ENCODE measurements around the gene AGAP1. TPM values are rescaled to one million over a fixed set of nuclear protein-coding genes. Genes with fewer than 3 reads are reported as not detected.

Gene AGAP1
- total RNA-seq, 1 donor from 2014 or later, result 33.7 TPM

DNA sequence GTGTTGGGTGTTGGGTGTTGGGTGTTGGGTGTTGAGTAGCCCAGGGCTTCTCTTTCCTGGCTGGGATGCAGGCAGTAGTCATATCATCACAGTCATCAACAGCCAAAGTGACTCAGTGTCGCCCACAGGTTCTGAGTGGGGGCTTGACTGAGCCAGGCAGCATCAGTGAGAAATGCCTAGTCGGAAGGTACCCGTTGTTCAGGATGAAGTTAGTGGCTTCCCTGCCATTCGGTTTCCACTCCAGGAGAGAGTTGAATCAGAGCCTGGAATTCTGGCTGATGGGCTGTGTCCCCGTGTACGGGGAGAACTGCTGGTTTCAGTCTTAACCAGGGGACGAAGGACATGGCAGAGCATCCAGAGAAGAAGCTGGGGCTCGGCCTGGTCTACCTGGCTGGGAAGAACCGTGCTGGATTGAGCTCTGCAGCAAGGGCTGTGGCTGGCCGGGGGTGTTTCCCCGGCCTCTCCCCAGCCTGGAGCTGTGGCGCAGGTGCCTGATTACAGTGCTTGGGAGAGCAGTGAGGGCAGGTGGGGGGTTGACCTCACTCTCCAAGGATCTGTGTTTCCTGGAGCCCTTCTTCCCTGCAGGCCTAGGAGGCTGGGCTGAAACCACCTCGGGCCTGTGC, 49.4 kb downstream of the AGAP1 start:
- Histone ChIP-seq H3K4me3 (ENCODE audit: low read depth, low read length) (no peak overlapping the region), H3K36me3 (ENCODE audit: control insufficient read depth, insufficient read depth, low read length) (peaks cover 1% of the 10 kb centered on the region), H3K27me3 (ENCODE audit: control insufficient read depth, insufficient read depth, low read length) (no peaks in the 10 kb centered on the region)
- TF ChIP-seq, protein P1, sequence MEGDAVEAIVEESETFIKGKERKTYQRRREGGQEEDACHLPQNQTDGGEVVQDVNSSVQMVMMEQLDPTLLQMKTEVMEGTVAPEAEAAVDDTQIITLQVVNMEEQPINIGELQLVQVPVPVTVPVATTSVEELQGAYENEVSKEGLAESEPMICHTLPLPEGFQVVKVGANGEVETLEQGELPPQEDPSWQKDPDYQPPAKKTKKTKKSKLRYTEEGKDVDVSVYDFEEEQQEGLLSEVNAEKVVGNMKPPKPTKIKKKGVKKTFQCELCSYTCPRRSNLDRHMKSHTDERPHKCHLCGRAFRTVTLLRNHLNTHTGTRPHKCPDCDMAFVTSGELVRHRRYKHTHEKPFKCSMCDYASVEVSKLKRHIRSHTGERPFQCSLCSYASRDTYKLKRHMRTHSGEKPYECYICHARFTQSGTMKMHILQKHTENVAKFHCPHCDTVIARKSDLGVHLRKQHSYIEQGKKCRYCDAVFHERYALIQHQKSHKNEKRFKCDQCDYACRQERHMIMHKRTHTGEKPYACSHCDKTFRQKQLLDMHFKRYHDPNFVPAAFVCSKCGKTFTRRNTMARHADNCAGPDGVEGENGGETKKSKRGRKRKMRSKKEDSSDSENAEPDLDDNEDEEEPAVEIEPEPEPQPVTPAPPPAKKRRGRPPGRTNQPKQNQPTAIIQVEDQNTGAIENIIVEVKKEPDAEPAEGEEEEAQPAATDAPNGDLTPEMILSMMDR (IDR thresholded peaks at IDR 0.05; ENCODE audit: insufficient read depth, low read length, poor library complexity, severe bottlenecking), result no peak
- no peak for DNase-seq (ENCODE audit: low read depth)

DNA sequence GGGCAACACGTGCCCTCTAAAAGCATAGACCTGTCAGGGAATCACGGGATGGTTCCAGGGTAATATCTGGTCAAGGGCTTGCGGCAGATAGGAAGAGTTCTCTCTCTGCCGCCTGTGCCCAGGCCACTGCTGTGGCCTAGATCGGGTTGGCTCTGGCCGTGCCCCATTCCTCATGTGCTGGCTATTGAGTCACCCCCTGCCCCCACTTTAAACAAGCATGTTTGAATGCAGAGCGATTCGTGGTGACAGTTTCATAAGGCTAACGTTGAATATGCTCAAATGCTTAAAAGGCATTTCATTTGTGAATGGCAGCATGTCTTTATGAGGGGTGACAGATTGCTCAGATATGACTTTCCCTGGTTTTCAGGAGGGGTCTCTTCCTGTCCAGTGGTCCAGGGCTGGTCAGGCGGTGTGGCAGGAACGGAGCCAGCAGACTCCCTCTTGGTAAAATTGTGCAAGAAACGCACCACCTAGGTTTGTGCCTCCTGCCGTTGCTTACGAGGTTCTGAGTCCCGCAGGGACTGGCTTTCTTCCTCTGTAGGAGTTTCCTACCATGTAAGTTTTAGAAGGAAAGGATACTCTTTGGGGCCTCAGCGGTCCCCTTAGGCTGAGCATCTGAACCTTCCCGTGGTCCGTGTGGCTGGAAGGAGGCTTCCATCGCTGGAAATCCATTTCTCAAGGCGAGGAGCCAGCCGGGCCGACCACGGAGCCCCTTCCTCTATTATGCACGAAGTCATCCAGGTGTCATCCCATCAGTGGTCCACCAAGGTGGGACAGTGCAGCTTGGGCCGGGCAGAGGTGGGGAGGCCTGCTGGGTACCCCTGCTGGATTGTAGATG, 50.2 kb downstream of the AGAP1 start:
- TF ChIP-seq, protein P1 (IDR thresholded peaks at IDR 0.05; ENCODE audit: insufficient read depth, low read length, poor library complexity, severe bottlenecking), result no peak
- H3K4me3 ChIP-seq (ENCODE audit: low read depth, low read length), result no peak overlapping the region
- H3K36me3 ChIP-seq (ENCODE audit: control insufficient read depth, insufficient read depth, low read length), result peaks cover 1% of the 10 kb centered on the region
- no peak for DNase-seq (ENCODE audit: low read depth)
- no peaks in the 10 kb centered on the region for H3K27me3 ChIP-seq (ENCODE audit: control insufficient read depth, insufficient read depth, low read length)

DNA sequence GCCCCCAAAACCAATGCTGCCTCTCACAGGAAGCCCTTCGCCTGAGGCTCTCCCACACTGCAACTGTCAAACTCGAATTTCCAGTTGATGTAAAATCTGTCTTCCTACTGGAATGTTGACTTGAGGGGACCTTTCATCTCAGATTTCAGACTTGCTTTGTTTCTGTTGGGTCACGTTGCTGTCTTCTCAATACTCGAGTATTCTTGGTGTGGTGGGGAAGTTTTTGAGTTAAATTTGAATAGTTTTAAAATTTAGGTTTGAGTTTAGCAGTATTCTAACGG, 50.8 kb downstream of the AGAP1 start:
- H3K27me3 ChIP-seq (ENCODE audit: control insufficient read depth, insufficient read depth, low read length), result no peaks in the 10 kb centered on the region
- DNase-seq (ENCODE audit: low read depth), result no peak
- TF ChIP-seq, protein P1 (IDR thresholded peaks at IDR 0.05; ENCODE audit: insufficient read depth, low read length, poor library complexity, severe bottlenecking), result no peak
- H3K36me3 ChIP-seq (ENCODE audit: control insufficient read depth, insufficient read depth, low read length), result peaks cover 1% of the 10 kb centered on the region
- no peak overlapping the region for H3K4me3 ChIP-seq (ENCODE audit: low read depth, low read length)

DNA sequence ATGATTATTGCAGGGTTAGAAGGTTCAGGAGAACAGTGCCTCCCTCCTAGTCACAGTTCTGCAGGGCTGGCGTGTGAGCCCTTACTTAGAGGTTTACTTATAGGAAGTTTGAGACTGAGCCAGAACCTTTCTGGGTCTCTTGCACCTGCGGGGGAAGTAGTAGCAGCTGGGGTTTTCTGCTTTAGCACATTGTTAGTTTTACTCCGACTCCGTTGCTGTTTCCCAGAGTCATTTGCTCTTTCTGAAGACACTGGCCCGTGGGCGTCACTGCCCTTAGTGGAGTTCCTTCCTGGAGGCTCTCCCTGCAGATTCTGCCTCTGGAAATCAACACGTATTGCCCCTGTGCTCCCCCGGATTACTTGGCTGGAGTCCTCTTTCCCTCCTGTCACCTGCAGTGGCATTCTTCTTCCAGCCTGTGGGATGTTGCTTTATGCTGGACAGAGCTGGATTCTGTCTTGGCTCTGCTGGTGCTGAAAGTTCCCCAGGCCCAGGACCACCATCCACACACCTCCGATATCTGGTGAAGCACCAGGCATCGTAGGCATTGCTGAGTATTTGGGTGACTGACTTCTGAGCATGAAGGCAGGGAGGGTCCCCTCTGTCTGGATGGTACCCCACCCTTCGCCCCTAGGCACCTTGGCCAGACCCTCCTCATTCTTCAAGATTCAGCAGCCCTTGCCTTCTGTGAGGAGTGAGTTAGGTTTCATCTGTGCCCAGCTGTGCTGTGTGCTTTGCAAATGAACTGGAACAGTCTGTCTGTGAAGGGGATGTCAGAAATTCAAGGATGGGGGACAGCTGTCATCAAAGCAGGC, 51.7 kb downstream of the AGAP1 start:
- TF ChIP-seq, protein P1 (IDR thresholded peaks at IDR 0.05; ENCODE audit: insufficient read depth, low read length, poor library complexity, severe bottlenecking), result no peak
- DNase-seq (ENCODE audit: low read depth), result no peak
- no peaks in the 10 kb centered on the region for H3K27me3 ChIP-seq (ENCODE audit: control insufficient read depth, insufficient read depth, low read length)
- H3K36me3 ChIP-seq (ENCODE audit: control insufficient read depth, insufficient read depth, low read length), result peaks cover 1% of the 10 kb centered on the region
- H3K4me3 ChIP-seq (ENCODE audit: low read depth, low read length), result no peak overlapping the region

DNA sequence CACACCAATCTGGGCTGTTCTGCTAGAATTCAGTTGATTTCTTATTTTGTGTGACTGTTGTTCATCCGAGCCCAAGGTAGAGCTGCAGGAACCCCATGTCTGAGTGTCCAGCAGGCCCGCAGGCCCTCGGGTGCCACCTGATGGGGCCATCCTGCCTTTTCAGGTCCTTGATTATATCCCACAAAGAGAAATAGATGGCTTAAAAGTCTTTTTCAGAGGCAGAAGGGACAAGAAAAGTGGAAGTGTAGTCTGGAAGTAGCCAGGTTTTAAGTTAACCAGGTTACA, 52.2 kb downstream of the AGAP1 start:
- TF ChIP-seq, protein P1 (IDR thresholded peaks at IDR 0.05; ENCODE audit: insufficient read depth, low read length, poor library complexity, severe bottlenecking), result no peak
- no peak for DNase-seq (ENCODE audit: low read depth)
- Histone ChIP-seq H3K27me3 (ENCODE audit: control insufficient read depth, insufficient read depth, low read length) (no peaks in the 10 kb centered on the region), H3K4me3 (ENCODE audit: low read depth, low read length) (no peak overlapping the region), H3K36me3 (ENCODE audit: control insufficient read depth, insufficient read depth, low read length) (peaks cover 1% of the 10 kb centered on the region)
